ENCODE measurements around the gene RNF175.
"Not testable (repeated sequence)": the region's sequence is repeated elsewhere in the genome, so short reads cannot be mapped to it uniquely, and the experiment has no call there.

RNF175 gene

GRCh38 chr4:153669838-153670237, 90.0 kb downstream of the RNF175 start:
- no peak for FAIRE-seq

DNA sequence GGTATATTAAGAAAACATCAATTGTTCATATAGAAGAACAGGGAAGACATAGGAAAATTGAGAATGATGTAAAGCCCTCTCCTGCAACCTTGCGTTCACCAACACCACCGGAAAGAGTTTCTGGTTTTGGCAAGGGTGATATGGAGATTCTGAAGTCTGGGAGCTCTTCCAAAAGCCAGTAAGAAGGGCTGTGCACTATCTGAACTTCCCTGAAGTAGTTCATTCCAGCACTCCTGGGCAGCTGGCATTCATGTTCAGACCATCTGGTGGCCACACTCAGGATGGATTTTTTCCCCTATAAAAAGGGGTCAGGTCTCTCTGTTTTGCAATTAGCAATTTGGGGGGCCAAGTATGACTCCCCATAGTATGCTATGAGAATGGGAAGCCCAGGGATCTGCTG, 91.2 kb downstream of the RNF175 start:
- no peak for FAIRE-seq

- FAIRE-seq = not testable (repeated sequence)
Measured at GRCh38 chr4:153666505-153666904, 93.3 kb downstream of the RNF175 start.

GRCh38 chr4:153663667-153664066, 96.2 kb downstream of the RNF175 start:
- no peak for FAIRE-seq

GRCh38 chr4:153661908-153662307, 97.9 kb downstream of the RNF175 start:
- FAIRE-seq = no peak

DNA sequence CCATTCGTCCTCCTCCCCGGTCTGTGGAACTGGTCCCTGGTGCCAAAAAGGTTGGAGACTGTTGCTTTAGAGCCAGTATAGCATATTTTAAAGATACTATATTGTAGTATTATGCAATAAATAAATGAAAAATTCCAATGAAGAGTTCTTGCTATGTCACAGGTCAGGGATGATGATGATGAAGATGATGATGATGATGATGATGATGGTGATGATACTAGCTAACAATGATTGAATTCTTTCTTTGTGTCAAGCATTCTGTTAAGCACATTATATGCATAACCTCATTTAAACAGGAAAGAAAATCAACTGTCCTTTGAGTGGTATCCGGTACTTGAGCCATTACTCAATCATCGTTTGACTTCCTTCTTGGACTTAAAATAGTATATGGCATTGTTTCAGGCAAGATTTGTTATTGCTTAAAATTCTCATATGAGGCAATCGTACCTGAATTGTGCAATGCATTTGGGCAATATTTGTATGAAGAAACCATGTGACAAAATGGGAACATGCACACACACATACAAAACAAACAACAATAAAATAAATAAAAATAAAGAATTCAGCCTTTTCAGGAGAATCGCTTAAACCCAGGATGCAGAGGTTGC, 98.5 kb downstream of the RNF175 start:
- FAIRE-seq = no peak

All from G401.6 (cell line).